A549 (cell line): Measurements from ENCODE around the gene STAMBPL1. TPM values are rescaled to one million over a fixed set of nuclear protein-coding genes. Genes with fewer than 3 reads are reported as not detected.

Source experiments
- ATAC-seq, 2 experiments: fragments of 200-7000 bp in 1 of 2; fragments of >200 bp in 1 of 2; cut with Nextera tagmentation in 1 of 2; cut with Tn5 transposase in 1 of 2; 3 replicates each; pipeline versions ENCODE4 v1.8.0 to v1.9.1; 2018 to 2020; ENCODE audit warnings: mild to moderate bottlenecking in 1 of 2, moderate library complexity in 1 of 2
- CTCF ChIA-PET: fragments of 300-600 bp; sonication (Branson Sonifier 250); formaldehyde crosslinking; extraction: SDS; loops from one replicate; lab custom pipeline; 2021; ENCODE audit warnings: antibody characterized with exemption, inconsistent platforms; lab: Yijun Ruan, JAX
- POLR2A ChIA-PET: fragments of 350-600 bp; formaldehyde crosslinking; extraction: SDS; loops from one replicate; lab custom pipeline; 2021; ENCODE audit warnings: antibody characterized with exemption, inconsistent platforms; lab: Yijun Ruan, JAX
- DNase-seq, 2 experiments: peaks; one replicate each; pipeline versions ENCODE4 v3.0.0 to v3.0.0-alpha.2; 2011 to 2016; ENCODE audit warnings: low read depth in 1 of 2, low spot score in 1 of 2
- FAIRE-seq: peaks from 2 replicates; lab custom pipeline; 2011; peaks lifted over from hg19 to GRCh38; lab: Jason Lieb, UNC
- H3K27ac ChIP-seq, 2 experiments: fragments of >200 bp; sonication (Bioruptor Twin); formaldehyde crosslinking; 3 replicates each; pipeline ENCODE4 v1.5.1; 2016 to 2017
- H3K4me1 ChIP-seq: fragments of >200 bp; sonication (Bioruptor Twin); formaldehyde crosslinking; 3 replicates; pipeline ENCODE4 v1.6.1; 2016
- H3K4me2 ChIP-seq: fragments of >200 bp; sonication (Bioruptor Twin); formaldehyde crosslinking; 3 replicates; pipeline ENCODE4 v1.6.1; 2016
- H3K4me3 ChIP-seq: fragments of >200 bp; sonication (Bioruptor Twin); formaldehyde crosslinking; 3 replicates; pipeline ENCODE4 v1.5.1; 2016
- H3K9me3 ChIP-seq: fragments of >200 bp; sonication (Bioruptor Twin); formaldehyde crosslinking; 3 replicates; pipeline ENCODE4 v1.6.1; 2016
- BHLHE40 ChIP-seq: IDR thresholded peaks from 2 replicates; pipeline ENCODE4 v1.6.1; 2012; ENCODE audit warnings: low read depth, low read length, inconsistent platforms
- CEBPB ChIP-seq, 2 experiments: fragments of >200 bp in 1 of 2; sonication (Bioruptor Twin) in 1 of 2; formaldehyde crosslinking in 1 of 2; IDR thresholded peaks; 2 replicates each; pipeline ENCODE4 v1.6.1; 2012 to 2016
- CHD4 ChIP-seq: fragments of 200-600 bp; sonication (generic); IDR thresholded peaks from 2 replicates; pipeline ENCODE4 v1.6.1; 2016; ENCODE audit warnings: antibody characterized with exemption, mild to moderate bottlenecking, borderline replicate concordance
- E2F6 ChIP-seq: IDR thresholded peaks from 2 replicates; pipeline ENCODE4 v1.6.1; 2012; ENCODE audit warnings: low read depth, borderline replicate concordance
- EHMT2 ChIP-seq: fragments of 200-600 bp; sonication (generic); IDR thresholded peaks from 2 replicates; pipeline ENCODE4 v1.6.1; 2016; ENCODE audit warnings: antibody characterized with exemption, low read depth, mild to moderate bottlenecking, moderate library complexity
- EP300 ChIP-seq, 2 experiments: fragments of >200 bp; sonication (Bioruptor Twin); formaldehyde crosslinking; IDR thresholded peaks; 2 replicates in 1 of 2; 3 replicates in 1 of 2; pipeline ENCODE4 v1.6.1; 2016 to 2017
- ESRRA ChIP-seq: fragments of 150-350 bp; IDR thresholded peaks from 2 replicates; pipeline ENCODE4 v1.6.1; 2014; ENCODE audit warnings: mild to moderate bottlenecking, low read length, borderline replicate concordance
- FOSB ChIP-seq: fragments of 250-450 bp; sonication (Bioruptor Pico); IDR thresholded peaks from 2 replicates; pipeline ENCODE4 v1.5.0; 2020; ENCODE audit warnings: mild to moderate bottlenecking, moderate library complexity
- FOSL2 ChIP-seq, 2 experiments: fragments of 450-650 bp in 1 of 2; fragments of >200 bp in 1 of 2; sonication (Bioruptor Twin) in 1 of 2; formaldehyde crosslinking; IDR thresholded peaks; 2 replicates each; pipeline versions ENCODE4 v1.5.0 to v1.6.1; 2016 to 2020; ENCODE audit warnings: mild to moderate bottlenecking in 1 of 2, moderate library complexity in 1 of 2
- GATA3 ChIP-seq: IDR thresholded peaks from 2 replicates; pipeline ENCODE4 v1.6.1; 2012; ENCODE audit warnings: borderline replicate concordance
- HDAC2 ChIP-seq: fragments of 200-600 bp; sonication (generic); IDR thresholded peaks from 2 replicates; pipeline ENCODE4 v1.6.1; 2016
- JUN ChIP-seq, 2 experiments: fragments of >200 bp; sonication (Bioruptor Twin); formaldehyde crosslinking; IDR thresholded peaks; 2 replicates in 1 of 2; 3 replicates in 1 of 2; pipeline ENCODE4 v1.6.1; 2016 to 2017
- KDM1A ChIP-seq: fragments of 200-600 bp; sonication (generic); IDR thresholded peaks from 2 replicates; pipeline ENCODE4 v1.6.1; 2016; ENCODE audit warnings: low read depth, mild to moderate bottlenecking
- KDM5A ChIP-seq: fragments of 200-600 bp; sonication (generic); IDR thresholded peaks from 2 replicates; pipeline ENCODE4 v1.6.1; 2016; ENCODE audit warnings: antibody characterized with exemption, mild to moderate bottlenecking
- MAFK ChIP-seq: fragments of 450-650 bp; IDR thresholded peaks from 2 replicates; pipeline ENCODE4 v1.6.1; 2014; ENCODE audit not compliant: partially characterized antibody
- MAZ ChIP-seq: fragments of 150-350 bp; IDR thresholded peaks from 2 replicates; pipeline ENCODE4 v1.6.1; 2014; ENCODE audit warnings: antibody characterized with exemption, low read depth, low read length, borderline replicate concordance
- MYC ChIP-seq: IDR thresholded peaks from 2 replicates; pipeline ENCODE4 v1.6.1; 2012; ENCODE audit warnings: mild to moderate bottlenecking, inconsistent platforms, low read length, improper control_type of control experiment, borderline replicate concordance
- NPAS2 ChIP-seq: fragments of 250-450 bp; sonication (Bioruptor Pico); IDR thresholded peaks from 2 replicates; pipeline ENCODE4 v1.8.0; 2022; ENCODE audit warnings: mild to moderate bottlenecking, moderate library complexity, borderline replicate concordance
- NR3C1 ChIP-seq: fragments of >200 bp; sonication (Bioruptor Twin); formaldehyde crosslinking; IDR thresholded peaks from 3 replicates; pipeline ENCODE4 v1.6.1; 2017
- RAD21 ChIP-seq, 2 experiments: fragments of >200 bp in 1 of 2; sonication (Bioruptor Twin) in 1 of 2; formaldehyde crosslinking in 1 of 2; IDR thresholded peaks in 1 of 2; conservative IDR thresholded peaks in 1 of 2; 2 replicates in 1 of 2; 3 replicates in 1 of 2; pipeline ENCODE4 v1.6.1; 2012 to 2018; ENCODE audit warnings: inconsistent platforms in 1 of 2
- RARB ChIP-seq: fragments of 250-450 bp; sonication (Bioruptor Pico); IDR thresholded peaks from 2 replicates; pipeline ENCODE4 v1.8.0; 2021; ENCODE audit warnings: mild to moderate bottlenecking, moderate library complexity
- RNF2 ChIP-seq: fragments of 200-600 bp; sonication (generic); IDR thresholded peaks from 2 replicates; pipeline ENCODE4 v1.6.1; 2016; ENCODE audit warnings: low read depth, mild to moderate bottlenecking, antibody characterized with exemption, moderate library complexity, borderline replicate concordance
- TP53 ChIP-seq: fragments of 250-450 bp; sonication (Bioruptor Pico); IDR thresholded peaks from 2 replicates; pipeline ENCODE4 v1.5.0; 2021; ENCODE audit warnings: mild to moderate bottlenecking, moderate library complexity
- ZC3H11A ChIP-seq: fragments of 450-650 bp; IDR thresholded peaks from 2 replicates; pipeline ENCODE4 v1.6.1; 2014; ENCODE audit warnings: antibody characterized with exemption, mild to moderate bottlenecking
- ZFP36 ChIP-seq: fragments of 450-650 bp; IDR thresholded peaks from 2 replicates; pipeline ENCODE4 v1.6.1; 2014; ENCODE audit warnings: borderline replicate concordance; ENCODE audit not compliant: partially characterized antibody
- ZNF302 ChIP-seq: fragments of 250-450 bp; sonication (Bioruptor Pico); IDR thresholded peaks from 2 replicates; pipeline ENCODE4 v1.9.0; 2021; ENCODE audit warnings: inconsistent platforms, mild to moderate bottlenecking, moderate library complexity
- WGBS: methylation state at CpG from one replicate; pipeline ENCODE4 v1.1.6; 2017; ENCODE audit errors: missing lambda C conversion rate; 5-methylcytosine and 5-hydroxymethylcytosine counted together
- polyA plus RNA-seq, 4 experiments: library from polyadenylated mRNA; depleted of rRNA in 3 of 4; stranded (reverse); fragments of >200 nt; fragmentation: RNase III in 1 of 4; extraction: RNeasy Plus Mini Kit Qiagen cat#74134 plus additional on column Dnase treatment in 1 of 4; gene quantifications; 2 replicates in 3 of 4; 3 replicates in 1 of 4; pipeline ENCODE4 v1.2.3, GENCODE V29; 2011 to 2017
- TF ChIP-seq, protein P1 (sequence below): IDR thresholded peaks from 2 replicates; pipeline ENCODE4 v1.6.1; 2012
- TF ChIP-seq, protein P2 (sequence below): fragments of 200-600 bp; sonication (generic); IDR thresholded peaks from 2 replicates; pipeline ENCODE4 v1.6.1; 2016; ENCODE audit warnings: antibody characterized with exemption, mild to moderate bottlenecking, moderate library complexity
- TF ChIP-seq, protein P3 (sequence below): fragments of >200 bp; sonication (Bioruptor Twin); formaldehyde crosslinking; IDR thresholded peaks from 3 replicates; pipeline ENCODE4 v1.6.1; 2016
- TF ChIP-seq, protein P4 (sequence below): fragments of >200 bp; sonication (Bioruptor Twin); formaldehyde crosslinking; IDR thresholded peaks from 2 replicates; pipeline ENCODE4 v1.6.1; 2016
- TF ChIP-seq, protein P5 (sequence below): fragments of 250-450 bp; sonication (Bioruptor Pico); IDR thresholded peaks from 2 replicates; pipeline ENCODE4 v1.5.0; 2020; ENCODE audit warnings: low read depth, mild to moderate bottlenecking, moderate library complexity

The STAMBPL1 gene
- polyA plus RNA-seq, 2 of the 4 experiments (the other 2 are of a cell fraction): 29.0 to 32.1 TPM

DNA sequence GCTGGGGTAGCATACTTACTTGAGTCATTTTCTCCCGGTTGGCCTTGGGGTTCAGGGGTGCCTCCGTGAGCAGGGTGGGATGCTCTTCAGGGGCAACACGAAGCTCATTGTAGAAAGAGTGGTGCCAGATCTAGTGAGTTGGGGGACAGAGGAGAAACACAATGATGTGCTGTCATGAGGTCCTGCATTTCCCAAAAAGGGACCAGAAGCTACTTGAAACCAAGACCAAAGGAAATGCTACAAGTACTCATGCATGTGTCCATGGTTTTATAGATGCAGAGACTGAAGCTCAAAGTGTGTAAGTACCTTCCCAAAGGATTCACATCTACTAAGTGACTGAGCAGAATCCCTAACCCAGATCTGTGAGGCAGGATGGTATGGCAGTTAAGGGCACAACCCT, 63.7 kb downstream of the STAMBPL1 start:
- Histone ChIP-seq H3K27ac (no peak overlapping the region), H3K9me3 (no peaks in the 10 kb centered on the region), H3K4me1 (no peaks in the 10 kb centered on the region), H3K4me2 (no peak overlapping the region), H3K4me3 (no peak overlapping the region)
- ChIA-PET CTCF (interaction anchor here (1.0 to 6.8 kb wide), 5 partner anchors 10 to 109 kb away, joined by 3 to 93 read pairs (median 11); no protein-coding TSS in a partner anchor), POLR2A (no interaction called here)
- ATAC-seq (no peak), DNase-seq (no peak), FAIRE-seq (no peak)
- TF ChIP-seq EP300 (IDR thresholded peaks at IDR 0.05): no peak
- TF ChIP-seq, protein P1, sequence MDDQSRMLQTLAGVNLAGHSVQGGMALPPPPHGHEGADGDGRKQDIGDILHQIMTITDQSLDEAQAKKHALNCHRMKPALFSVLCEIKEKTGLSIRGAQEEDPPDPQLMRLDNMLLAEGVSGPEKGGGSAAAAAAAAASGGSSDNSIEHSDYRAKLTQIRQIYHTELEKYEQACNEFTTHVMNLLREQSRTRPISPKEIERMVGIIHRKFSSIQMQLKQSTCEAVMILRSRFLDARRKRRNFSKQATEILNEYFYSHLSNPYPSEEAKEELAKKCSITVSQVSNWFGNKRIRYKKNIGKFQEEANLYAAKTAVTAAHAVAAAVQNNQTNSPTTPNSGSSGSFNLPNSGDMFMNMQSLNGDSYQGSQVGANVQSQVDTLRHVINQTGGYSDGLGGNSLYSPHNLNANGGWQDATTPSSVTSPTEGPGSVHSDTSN: no peak
- TF ChIP-seq BHLHE40: no peak
- no peak for TF ChIP-seq FOSL2 (IDR thresholded peaks at IDR 0.05)
- TF ChIP-seq FOSL2 (CRISPR knock-in tag; IDR thresholded peaks at IDR 0.05): no peak
- TF ChIP-seq, protein P2, sequence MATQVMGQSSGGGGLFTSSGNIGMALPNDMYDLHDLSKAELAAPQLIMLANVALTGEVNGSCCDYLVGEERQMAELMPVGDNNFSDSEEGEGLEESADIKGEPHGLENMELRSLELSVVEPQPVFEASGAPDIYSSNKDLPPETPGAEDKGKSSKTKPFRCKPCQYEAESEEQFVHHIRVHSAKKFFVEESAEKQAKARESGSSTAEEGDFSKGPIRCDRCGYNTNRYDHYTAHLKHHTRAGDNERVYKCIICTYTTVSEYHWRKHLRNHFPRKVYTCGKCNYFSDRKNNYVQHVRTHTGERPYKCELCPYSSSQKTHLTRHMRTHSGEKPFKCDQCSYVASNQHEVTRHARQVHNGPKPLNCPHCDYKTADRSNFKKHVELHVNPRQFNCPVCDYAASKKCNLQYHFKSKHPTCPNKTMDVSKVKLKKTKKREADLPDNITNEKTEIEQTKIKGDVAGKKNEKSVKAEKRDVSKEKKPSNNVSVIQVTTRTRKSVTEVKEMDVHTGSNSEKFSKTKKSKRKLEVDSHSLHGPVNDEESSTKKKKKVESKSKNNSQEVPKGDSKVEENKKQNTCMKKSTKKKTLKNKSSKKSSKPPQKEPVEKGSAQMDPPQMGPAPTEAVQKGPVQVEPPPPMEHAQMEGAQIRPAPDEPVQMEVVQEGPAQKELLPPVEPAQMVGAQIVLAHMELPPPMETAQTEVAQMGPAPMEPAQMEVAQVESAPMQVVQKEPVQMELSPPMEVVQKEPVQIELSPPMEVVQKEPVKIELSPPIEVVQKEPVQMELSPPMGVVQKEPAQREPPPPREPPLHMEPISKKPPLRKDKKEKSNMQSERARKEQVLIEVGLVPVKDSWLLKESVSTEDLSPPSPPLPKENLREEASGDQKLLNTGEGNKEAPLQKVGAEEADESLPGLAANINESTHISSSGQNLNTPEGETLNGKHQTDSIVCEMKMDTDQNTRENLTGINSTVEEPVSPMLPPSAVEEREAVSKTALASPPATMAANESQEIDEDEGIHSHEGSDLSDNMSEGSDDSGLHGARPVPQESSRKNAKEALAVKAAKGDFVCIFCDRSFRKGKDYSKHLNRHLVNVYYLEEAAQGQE: no peak
- no peak for TF ChIP-seq TP53 (CRISPR knock-in tag)
- TF ChIP-seq, protein P3, sequence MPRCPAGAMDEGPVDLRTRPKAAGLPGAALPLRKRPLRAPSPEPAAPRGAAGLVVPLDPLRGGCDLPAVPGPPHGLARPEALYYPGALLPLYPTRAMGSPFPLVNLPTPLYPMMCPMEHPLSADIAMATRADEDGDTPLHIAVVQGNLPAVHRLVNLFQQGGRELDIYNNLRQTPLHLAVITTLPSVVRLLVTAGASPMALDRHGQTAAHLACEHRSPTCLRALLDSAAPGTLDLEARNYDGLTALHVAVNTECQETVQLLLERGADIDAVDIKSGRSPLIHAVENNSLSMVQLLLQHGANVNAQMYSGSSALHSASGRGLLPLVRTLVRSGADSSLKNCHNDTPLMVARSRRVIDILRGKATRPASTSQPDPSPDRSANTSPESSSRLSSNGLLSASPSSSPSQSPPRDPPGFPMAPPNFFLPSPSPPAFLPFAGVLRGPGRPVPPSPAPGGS: no peak
- TF ChIP-seq, protein P4, sequence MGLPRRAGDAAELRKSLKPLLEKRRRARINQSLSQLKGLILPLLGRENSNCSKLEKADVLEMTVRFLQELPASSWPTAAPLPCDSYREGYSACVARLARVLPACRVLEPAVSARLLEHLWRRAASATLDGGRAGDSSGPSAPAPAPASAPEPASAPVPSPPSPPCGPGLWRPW: no peak
- no peak for TF ChIP-seq ZNF302 (CRISPR knock-in tag)
- no peak for TF ChIP-seq ESRRA
- no peak for TF ChIP-seq CHD4
- TF ChIP-seq NPAS2 (CRISPR knock-in tag): no peak
- no peak for TF ChIP-seq HDAC2
- TF ChIP-seq NR3C1: no peak
- no peak for TF ChIP-seq FOSB (CRISPR knock-in tag)
- no peak for TF ChIP-seq MAZ
- no peak for TF ChIP-seq MYC
- TF ChIP-seq CEBPB (IDR thresholded peaks at IDR 0.05): no peak
- WGBS: 78% methylated on average over 3 of the region's 3 CpGs

DNA sequence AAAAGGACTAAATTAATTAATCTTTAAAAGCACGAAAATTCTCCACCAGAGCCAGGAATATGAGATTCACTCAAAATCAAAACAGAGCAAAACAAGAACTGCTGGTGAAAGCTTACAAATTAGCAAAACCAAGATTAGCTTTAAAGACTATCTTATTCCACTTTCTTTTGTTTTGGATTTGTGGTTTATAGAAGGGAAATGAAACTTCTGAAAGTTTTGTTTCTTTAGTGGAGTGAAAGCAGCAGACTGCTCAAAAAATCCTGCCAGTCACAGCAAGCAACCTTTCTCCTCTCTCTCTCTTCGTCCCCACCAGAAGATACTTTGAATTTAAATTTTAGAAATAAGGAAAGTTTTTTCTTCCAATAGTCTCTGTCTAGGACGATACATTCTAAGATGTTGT, 64.8 kb downstream of the STAMBPL1 start:
- CTCF ChIA-PET: interaction anchor here (1.2 to 6.8 kb wide), 4 partner anchors 11 to 110 kb away, joined by 3 to 93 read pairs (median 24); no protein-coding TSS in a partner anchor
- POLR2A ChIA-PET: no interaction called here
- no peak for FAIRE-seq
- TF ChIP-seq EHMT2 (no peak), RNF2 (no peak), KDM5A (no peak), E2F6 (no peak), KDM1A (no peak), ZFP36 (no peak), RAD21 (conservative IDR thresholded peaks at IDR 0.05 in 1 of 2, IDR thresholded peaks at IDR 0.05 in 1 of 2) (no peak), FOSL2 (IDR thresholded peaks at IDR 0.05) (no peak), FOSL2 (CRISPR knock-in tag; IDR thresholded peaks at IDR 0.05) (no peak), JUN (IDR thresholded peaks at IDR 0.05) (no peak), RARB (CRISPR knock-in tag) (no peak), TP53 (CRISPR knock-in tag) (no peak), MAFK (no peak), ZC3H11A (no peak), NR3C1 (no peak), GATA3 (no peak)
- TF ChIP-seq, protein P5, sequence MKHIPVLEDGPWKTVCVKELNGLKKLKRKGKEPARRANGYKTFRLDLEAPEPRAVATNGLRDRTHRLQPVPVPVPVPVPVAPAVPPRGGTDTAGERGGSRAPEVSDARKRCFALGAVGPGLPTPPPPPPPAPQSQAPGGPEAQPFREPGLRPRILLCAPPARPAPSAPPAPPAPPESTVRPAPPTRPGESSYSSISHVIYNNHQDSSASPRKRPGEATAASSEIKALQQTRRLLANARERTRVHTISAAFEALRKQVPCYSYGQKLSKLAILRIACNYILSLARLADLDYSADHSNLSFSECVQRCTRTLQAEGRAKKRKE (CRISPR knock-in tag): no peak
- TF ChIP-seq, protein P4: no peak

More for the DNA sequence above, 64.8 kb downstream of the STAMBPL1 start:
- Histone ChIP-seq H3K9me3 (no peaks in the 10 kb centered on the region), H3K4me2 (no peak overlapping the region), H3K27ac (no peak overlapping the region), H3K4me3 (no peak overlapping the region), H3K4me1 (no peaks in the 10 kb centered on the region)
- 70% methylated on average over 3 of the region's 3 CpGs for WGBS
- no peak for ATAC-seq
- DNase-seq: no peak
